Activated gamma-delta T cell treated with anti-CD3 and anti-CD28 coated beads, Interleukin-2, amount 50 U/mL, for 16 hours (primary cell): ENCODE measurements around the gene ZNF382.
"Not testable (repeated sequence)": the region's sequence is repeated elsewhere in the genome, so short reads cannot be mapped to it uniquely, and the experiment has no call there.

Experiments used
- DNase-seq: peaks from one replicate; pipeline ENCODE4 v3.0.0-alpha.2; 2020; ENCODE audit warnings: low read depth

Gene ZNF382

DNA sequence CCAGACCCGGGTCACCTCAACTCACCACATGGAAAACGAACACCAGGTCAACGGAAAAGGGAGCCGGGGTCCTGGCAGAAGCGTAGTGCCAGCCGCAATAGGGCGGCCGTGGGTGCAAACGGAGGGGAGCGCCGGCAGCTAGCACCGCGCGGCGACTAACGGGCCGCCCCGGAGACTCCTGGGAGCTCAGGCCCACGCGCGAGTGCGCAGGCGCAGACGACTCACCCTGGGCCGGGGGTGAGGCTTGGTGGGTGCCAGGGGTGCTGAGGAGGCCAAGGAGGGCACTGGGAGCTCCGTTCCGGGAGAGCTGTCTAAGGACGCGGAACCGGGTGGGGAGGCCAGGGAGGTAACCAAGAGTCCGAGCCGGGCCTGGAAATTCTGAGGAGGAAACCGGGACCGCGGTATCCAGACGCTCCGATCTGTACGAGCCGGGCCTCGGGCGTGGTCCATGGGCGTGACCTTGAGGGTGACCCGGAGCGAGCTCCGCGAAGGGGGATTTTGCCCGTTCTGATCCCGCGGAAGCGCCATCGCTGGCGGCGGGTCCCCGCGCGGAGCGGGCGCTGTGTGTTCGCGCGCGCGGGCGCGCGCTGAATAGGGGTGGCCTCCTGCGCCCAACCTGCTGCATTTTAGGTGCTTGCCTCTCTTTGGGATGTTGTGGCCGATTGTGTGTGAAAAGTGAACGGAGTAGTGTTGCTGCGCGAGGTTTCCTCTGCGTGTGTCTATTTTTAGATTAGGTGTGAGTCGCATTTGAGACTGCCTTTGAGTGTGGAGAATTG lies at the start of gene ZNF382:
Gene ZNF382, plus strand, starts transcription at position 213 of the 776 bp plus-strand sequence. CDS start 4,602 bp downstream, outside the sequence.
- DNase-seq, result peak; percentile 74

DNA sequence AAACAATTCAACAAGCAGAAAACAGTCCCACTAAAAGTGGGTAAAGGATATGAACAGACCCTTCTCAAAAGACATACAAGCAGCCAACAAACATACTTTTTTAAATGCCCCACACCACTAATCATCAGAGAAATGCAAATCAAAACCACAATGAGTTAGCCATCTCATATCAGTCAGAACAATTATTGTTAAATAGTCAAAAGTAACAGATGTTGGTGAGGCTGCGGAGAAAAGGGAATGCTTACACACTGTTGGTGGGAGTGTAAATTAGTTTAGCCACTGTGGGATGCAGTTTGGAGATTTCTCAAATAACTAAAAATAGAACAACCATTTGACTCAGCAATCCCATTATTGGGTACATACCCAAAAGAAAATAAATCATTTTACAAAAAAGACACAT lies 40.7 kb upstream of the ZNF382 start:
- DNase-seq, result no peak

DNA sequence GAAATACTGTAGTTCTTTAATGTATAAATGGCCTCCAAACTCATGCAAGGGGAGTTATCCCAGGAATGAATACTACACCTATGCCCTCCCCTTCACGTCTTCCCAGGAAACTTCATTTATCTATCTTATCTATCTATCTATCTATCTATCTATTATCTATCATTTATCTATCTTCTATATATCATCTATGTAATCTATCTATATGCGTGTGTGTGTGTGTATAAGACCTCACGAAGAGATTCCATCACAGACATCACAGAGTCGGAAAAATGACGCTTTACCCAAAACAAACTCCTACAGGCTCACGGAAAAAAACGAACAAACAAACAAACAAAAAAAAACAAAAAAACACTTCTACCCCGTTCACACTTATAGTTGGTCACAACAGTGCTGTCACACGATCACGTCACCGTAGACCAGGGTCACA lies 32.5 kb upstream of the ZNF382 start:
- no peak for DNase-seq

- peak; percentile 77 for DNase-seq
These were observed 31.9 kb upstream of the ZNF382 start, which contains the start of gene ZNF529 for GRCh38 chr19:36573020-36573894. TSS of gene ZNF529 (minus strand) at chr19:36573292. CDS start at chr19:36572346, 946 bp downstream.

GRCh38 chr19:36573895-36574720 lies 31.0 kb upstream of the ZNF382 start:
- DNase-seq, result no peak

- no peak for DNase-seq
These were observed 30.4 kb upstream of the ZNF382 start for GRCh38 chr19:36574741-36575140.

DNA sequence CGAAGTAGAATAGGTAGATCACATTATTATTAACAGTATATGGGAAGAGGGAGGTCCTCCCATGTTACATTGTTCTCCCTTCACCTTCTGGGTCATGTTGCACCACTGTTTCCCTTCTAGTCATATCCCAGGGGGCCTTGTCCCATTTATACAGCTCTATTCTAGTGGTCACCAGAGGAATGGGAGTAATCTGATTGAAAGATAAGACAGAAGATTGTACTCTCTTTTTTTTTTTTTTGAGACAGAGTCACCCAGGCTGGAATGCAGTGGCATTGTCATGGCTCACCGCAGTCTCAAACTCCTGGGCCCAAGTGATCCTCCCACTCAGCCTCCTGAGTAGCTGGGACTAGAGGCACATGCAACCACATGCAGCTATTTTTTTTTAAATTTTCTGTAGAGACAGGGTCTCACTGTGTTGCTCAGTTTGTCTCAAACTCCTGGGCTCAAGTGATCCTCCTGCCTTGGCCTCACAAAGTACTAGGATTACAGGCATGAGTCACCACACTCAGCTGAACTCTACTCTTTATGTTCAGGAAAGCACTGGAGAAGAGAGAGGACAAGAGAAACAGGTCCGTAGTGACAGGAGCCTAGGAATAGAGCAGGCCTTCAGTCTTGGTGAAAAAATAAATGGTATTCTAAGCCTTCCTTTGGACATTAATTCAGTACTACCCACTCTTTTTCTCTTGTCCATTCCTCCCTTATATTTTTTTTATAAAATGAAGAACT lies 27.7 kb upstream of the ZNF382 start:
- no peak for DNase-seq

DNA sequence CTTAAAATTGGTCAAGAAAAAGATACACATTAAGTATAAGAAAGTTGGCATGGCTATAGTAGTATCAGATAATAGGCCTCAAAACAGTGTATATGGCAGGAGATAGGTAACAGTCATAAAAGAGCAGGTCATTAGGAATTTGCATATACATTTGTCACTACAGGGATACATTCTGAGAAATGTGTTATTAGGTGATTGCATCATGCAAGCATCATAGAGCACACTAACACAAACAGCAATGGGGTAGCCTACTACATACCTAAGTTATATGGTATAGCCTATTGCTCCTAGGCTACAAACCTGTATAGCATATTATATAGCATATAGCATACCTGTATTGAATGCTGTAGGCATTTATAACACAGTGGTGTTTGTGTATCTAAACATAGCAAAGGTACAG lies 25.9 kb upstream of the ZNF382 start:
- DNase-seq, result no peak

GRCh38 chr19:36602681-36603080 lies 2.4 kb upstream of the ZNF382 start:
- not testable (repeated sequence) for DNase-seq

DNA sequence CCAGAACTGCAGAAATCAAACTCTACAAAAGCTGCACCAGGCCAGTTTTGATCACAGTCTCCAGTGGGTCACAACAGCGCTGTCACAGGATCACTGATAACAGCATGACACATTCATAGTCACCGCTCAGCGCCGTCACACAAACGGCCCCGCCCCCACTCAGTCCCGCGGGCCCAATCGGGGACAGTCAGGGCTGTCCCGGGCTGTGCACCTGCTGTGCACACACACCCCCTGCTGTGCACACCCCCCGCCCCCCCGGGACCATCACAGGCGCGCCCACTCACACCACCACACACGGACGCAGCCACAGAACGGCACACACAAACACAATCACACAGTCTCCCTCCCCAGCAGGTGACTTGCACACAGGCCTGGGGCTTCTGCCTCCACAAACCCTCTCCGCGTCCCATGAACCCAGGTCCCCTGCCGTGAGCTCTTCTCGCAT lies 435 bp upstream of the ZNF382 start:
- DNase-seq, result peak; percentile 80

GRCh38 chr19:36605877-36606478 lies 865 bp downstream of the ZNF382 start:
- no peak for DNase-seq

GRCh38 chr19:36627057-36627456 lies 21.9 kb downstream of the ZNF382 start:
- DNase-seq, result no peak

- no peak for DNase-seq
These were observed 30.2 kb downstream of the ZNF382 start for GRCh38 chr19:36635342-36635741.

DNA sequence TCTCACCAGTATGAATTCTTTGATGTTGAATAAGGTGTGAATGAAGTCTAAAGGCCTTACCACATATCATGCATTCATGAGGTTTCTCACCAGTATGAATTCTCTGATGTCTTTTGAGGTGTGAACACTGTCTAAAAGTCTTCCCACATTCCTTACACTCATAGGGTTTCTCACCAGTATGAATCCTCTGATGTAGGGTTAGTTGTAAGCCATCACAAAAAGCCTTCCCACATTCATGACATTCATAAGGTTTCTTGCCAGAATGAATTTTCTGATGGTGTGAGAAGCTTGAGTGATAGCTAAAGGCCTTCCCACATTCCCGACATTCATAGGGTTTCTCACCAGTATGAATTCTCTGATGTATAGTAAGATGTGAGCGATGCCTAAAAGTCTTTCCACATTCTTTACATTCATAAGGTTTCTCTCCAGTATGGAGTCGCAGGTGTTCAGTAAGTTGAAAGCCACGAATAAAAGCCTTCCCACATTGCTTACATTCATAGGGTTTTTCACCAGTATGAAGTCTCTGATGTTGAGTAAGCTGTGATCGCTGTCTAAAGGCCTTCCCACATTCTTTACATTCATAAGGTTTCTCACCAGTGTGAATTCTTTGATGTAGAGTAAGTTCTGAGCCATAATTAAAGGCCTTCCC lies 33.9 kb downstream of the ZNF382 start:
- DNase-seq, result no peak

DNA sequence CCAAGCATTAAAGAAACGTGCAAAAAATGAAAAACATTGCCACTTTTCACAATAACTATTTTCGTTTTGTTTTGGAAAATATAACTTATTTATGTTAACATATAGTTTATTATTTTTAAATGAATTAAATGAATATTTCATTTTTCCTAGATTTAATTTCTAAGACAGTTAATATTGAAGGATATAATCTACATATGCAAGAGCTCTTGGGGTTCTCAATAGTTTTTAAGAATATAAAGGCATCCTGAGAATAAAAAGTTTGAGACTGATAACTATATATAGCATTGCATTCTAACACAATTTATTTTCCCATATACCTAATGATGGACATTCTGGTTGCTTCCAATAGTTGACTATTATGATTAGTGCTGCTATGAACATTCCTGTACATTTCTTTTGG lies 41.6 kb downstream of the ZNF382 start:
- no peak for DNase-seq

- no peak for DNase-seq
These were observed 47.8 kb downstream of the ZNF382 start for GRCh38 chr19:36652958-36653357.

- no peak for DNase-seq
These were observed 60.7 kb downstream of the ZNF382 start for GRCh38 chr19:36665832-36666231.

- no peak for DNase-seq
These were observed 63.5 kb downstream of the ZNF382 start for GRCh38 chr19:36668646-36669045.

GRCh38 chr19:36672368-36672767 lies 67.3 kb downstream of the ZNF382 start:
- no peak for DNase-seq

- no peak for DNase-seq
These were observed 69.1 kb downstream of the ZNF382 start for GRCh38 chr19:36674201-36674600.
